PFSK-1 (cell line): Measurements from ENCODE around the gene LMOD1.

Experiments used
- POLR2AphosphoS5 ChIP-seq: IDR thresholded peaks from 2 replicates; pipeline ENCODE4 v1.6.1; 2012; ENCODE audit warnings: low read depth, mild to moderate bottlenecking, control low read depth, low read length, moderate library complexity
- SIN3A ChIP-seq: IDR thresholded peaks from 2 replicates; pipeline ENCODE4 v1.6.1; 2012; ENCODE audit warnings: mild to moderate bottlenecking, low read length, moderate library complexity, borderline replicate concordance; ENCODE audit not compliant: insufficient read depth
- TAF1 ChIP-seq: IDR thresholded peaks from 2 replicates; pipeline ENCODE4 v1.6.1; 2012; ENCODE audit warnings: low read length, control low read depth, borderline replicate concordance; ENCODE audit not compliant: insufficient read depth

GRCh38 chr1:201890806-201891450 is 55.4 kb downstream of the LMOD1 start:
- TF ChIP-seq TAF1 (no peak), POLR2AphosphoS5 (no peak), SIN3A (no peak)
